ENCODE measurements around the gene PKP4.

Gene PKP4

GRCh38 chr2:158619496-158619895 is 162.7 kb downstream of the PKP4 start:
- in situ Hi-C loops (cut with MboI; ENCODE audit: low sequenced_read_pairs), result no loop called here
- Histone ChIP-seq H3K4me3 (no peak overlapping the region), H3K4me1 (no peaks in the 10 kb centered on the region), H3K36me3 (replicated peaks) (peaks cover 7% of the 10 kb centered on the region), H3K27me3 (ENCODE audit: low read depth) (no peaks in the 10 kb centered on the region), H3K9me3 (no peaks in the 10 kb centered on the region)
- no peak for DNase-seq (ENCODE audit: low spot score in 2 of 2)

DNA sequence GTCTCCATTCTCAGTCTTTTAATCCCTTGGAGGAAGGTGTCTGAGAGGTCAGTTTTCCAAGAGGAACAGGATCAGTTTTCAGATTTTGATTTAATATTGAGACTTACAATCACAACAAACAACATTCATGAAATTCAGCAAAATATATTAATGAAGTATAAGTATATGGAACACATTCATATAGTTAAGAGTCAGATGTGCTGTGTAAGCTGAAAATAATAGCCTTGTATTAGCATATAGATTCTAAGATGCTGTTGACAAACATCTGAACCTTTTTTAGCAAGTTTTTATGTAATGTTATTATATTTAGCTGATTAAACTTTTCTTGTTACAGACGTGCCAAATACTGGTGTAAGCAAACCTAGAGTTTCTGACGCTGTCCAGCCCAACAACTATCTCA is 163.9 kb downstream of the PKP4 start:
- in situ Hi-C loops (cut with MboI; ENCODE audit: low sequenced_read_pairs), result no loop called here

GRCh38 chr2:158624071-158624667 is 167.4 kb downstream of the PKP4 start:
- no peaks in the 10 kb centered on the region for H3K27me3 ChIP-seq (ENCODE audit: low read depth)
- peaks cover 16% of the 10 kb centered on the region for H3K36me3 ChIP-seq (replicated peaks)

More for the DNA sequence above, 163.9 kb downstream of the PKP4 start:
- Histone ChIP-seq H3K36me3 (replicated peaks) (peaks cover 12% of the 10 kb centered on the region), H3K4me3 (no peak overlapping the region), H3K27me3 (ENCODE audit: low read depth) (no peaks in the 10 kb centered on the region), H3K4me1 (no peaks in the 10 kb centered on the region), H3K9me3 (no peaks in the 10 kb centered on the region)
- DNase-seq (ENCODE audit: low spot score in 2 of 2), result no peak

GRCh38 chr2:158624961-158625360 is 168.2 kb downstream of the PKP4 start:
- in situ Hi-C loops (cut with MboI; ENCODE audit: low sequenced_read_pairs), result no loop called here
- no peak for DNase-seq (ENCODE audit: low spot score in 2 of 2)
- Histone ChIP-seq H3K9me3 (no peaks in the 10 kb centered on the region), H3K36me3 (replicated peaks) (peaks cover 16% of the 10 kb centered on the region), H3K4me1 (no peaks in the 10 kb centered on the region), H3K4me3 (no peak overlapping the region), H3K27me3 (ENCODE audit: low read depth) (no peaks in the 10 kb centered on the region)

More at GRCh38 chr2:158624071-158624667, 167.4 kb downstream of the PKP4 start:
- no peak for DNase-seq (ENCODE audit: low spot score in 2 of 2)
- in situ Hi-C loops (cut with MboI; ENCODE audit: low sequenced_read_pairs), result no loop called here
- Histone ChIP-seq H3K4me1 (no peaks in the 10 kb centered on the region), H3K4me3 (no peak overlapping the region), H3K9me3 (no peaks in the 10 kb centered on the region)

DNA sequence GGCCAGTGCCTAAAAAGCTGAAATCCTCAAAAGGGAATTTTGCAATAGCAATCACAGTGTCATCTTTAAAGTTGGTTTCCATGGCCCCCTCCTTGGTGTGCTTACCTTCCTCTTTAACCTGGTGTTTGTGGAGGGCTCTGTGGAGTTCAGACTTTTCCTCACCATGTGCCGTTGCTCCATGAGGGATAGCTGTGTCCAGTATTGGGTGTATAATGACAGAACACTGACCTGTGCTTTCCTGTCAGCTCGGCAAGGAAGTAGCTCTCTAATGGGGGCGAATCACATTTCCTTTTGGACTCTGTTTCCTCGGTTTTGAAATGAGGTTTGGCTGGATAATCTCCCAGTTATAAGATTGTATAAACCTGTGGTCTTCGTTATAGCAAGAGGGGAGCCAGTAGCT is 172.4 kb downstream of the PKP4 start:
- Histone ChIP-seq H3K4me1 (no peaks in the 10 kb centered on the region), H3K27me3 (ENCODE audit: low read depth) (no peaks in the 10 kb centered on the region), H3K9me3 (no peaks in the 10 kb centered on the region), H3K4me3 (no peak overlapping the region), H3K36me3 (replicated peaks) (peaks cover 26% of the 10 kb centered on the region)
- in situ Hi-C loops (cut with MboI; ENCODE audit: low sequenced_read_pairs), result no loop called here
- no peak for DNase-seq (ENCODE audit: low spot score in 2 of 2)

- DNase-seq (ENCODE audit: low spot score in 2 of 2), result no peak
- Histone ChIP-seq H3K9me3 (no peaks in the 10 kb centered on the region), H3K4me1 (no peaks in the 10 kb centered on the region), H3K4me3 (no peak overlapping the region), H3K27me3 (ENCODE audit: low read depth) (no peaks in the 10 kb centered on the region), H3K36me3 (replicated peaks) (peaks cover 26% of the 10 kb centered on the region)
- in situ Hi-C loops (cut with MboI; ENCODE audit: low sequenced_read_pairs), result no loop called here
Observed at GRCh38 chr2:158633261-158633660, 176.5 kb downstream of the PKP4 start.

- in situ Hi-C loops (cut with MboI; ENCODE audit: low sequenced_read_pairs), result no loop called here
- Histone ChIP-seq H3K4me3 (no peak overlapping the region), H3K4me1 (no peaks in the 10 kb centered on the region), H3K9me3 (no peaks in the 10 kb centered on the region), H3K36me3 (replicated peaks) (peaks cover 30% of the 10 kb centered on the region), H3K27me3 (ENCODE audit: low read depth) (no peaks in the 10 kb centered on the region)
- no peak for DNase-seq (ENCODE audit: low spot score in 2 of 2)
Observed at GRCh38 chr2:158634627-158635026, 177.9 kb downstream of the PKP4 start.

GRCh38 chr2:158635961-158636601 is 179.3 kb downstream of the PKP4 start:
- Histone ChIP-seq H3K36me3 (replicated peaks) (peaks cover 30% of the 10 kb centered on the region), H3K9me3 (no peaks in the 10 kb centered on the region), H3K4me1 (no peaks in the 10 kb centered on the region), H3K27me3 (ENCODE audit: low read depth) (no peaks in the 10 kb centered on the region), H3K4me3 (no peak overlapping the region)
- DNase-seq (ENCODE audit: low spot score in 2 of 2), result no peak
- in situ Hi-C loops (cut with MboI; ENCODE audit: low sequenced_read_pairs), result no loop called here

DNA sequence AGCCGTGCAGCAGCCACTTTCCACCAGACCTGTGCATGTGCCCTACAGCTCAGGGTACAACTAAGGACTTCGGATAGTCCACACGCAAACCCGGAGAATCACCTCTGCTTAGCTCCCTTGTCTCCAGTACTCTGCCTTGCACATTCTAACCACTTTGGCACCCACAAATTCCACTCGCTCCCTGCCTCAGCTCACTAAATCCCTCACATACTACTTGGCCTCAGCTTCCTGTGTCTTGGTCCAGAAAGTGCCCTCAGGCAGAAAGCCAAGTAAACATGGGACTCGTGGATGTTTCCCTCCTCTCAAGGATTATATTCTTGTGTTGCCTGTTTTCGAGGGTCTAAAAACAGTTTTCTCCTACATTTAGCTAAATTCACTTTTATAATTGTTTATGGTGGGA is 180.6 kb downstream of the PKP4 start:
- no peaks in the 10 kb centered on the region for H3K9me3 ChIP-seq
- no peak overlapping the region for H3K4me3 ChIP-seq
- no peak for DNase-seq (ENCODE audit: low spot score in 2 of 2)
- peaks cover 23% of the 10 kb centered on the region for H3K36me3 ChIP-seq (replicated peaks)
- in situ Hi-C loops (cut with MboI; ENCODE audit: low sequenced_read_pairs), result no loop called here
- no peaks in the 10 kb centered on the region for H3K4me1 ChIP-seq
- H3K27me3 ChIP-seq (ENCODE audit: low read depth), result no peaks in the 10 kb centered on the region

DNA sequence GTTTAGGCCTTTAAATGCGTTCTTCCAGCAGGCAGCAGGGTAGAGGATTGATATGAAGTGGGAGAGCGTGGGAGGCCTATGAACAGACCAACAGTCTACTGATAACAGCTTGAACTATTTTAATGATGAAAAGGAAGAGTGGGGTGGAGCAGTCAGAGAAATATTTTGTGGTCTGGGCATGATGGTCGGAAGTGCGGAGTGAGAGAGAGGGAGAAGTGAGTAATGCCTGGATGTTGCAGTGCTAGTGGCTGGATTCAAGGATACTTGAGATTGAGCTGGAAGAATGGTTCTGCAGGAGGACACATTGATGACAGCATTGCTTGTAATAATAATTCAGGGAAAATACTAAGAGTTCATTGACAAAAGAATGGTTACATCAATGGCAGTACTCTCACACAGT is 187.4 kb downstream of the PKP4 start:
- in situ Hi-C loops (cut with MboI; ENCODE audit: low sequenced_read_pairs), result no loop called here
- no peaks in the 10 kb centered on the region for H3K4me1 ChIP-seq
- no peaks in the 10 kb centered on the region for H3K9me3 ChIP-seq
- H3K27me3 ChIP-seq (ENCODE audit: low read depth), result no peaks in the 10 kb centered on the region
- no peaks in the 10 kb centered on the region; the same call in none of the 2 replicates for H3K36me3 ChIP-seq (replicated peaks)
- no peak overlapping the region for H3K4me3 ChIP-seq
- DNase-seq (ENCODE audit: low spot score in 2 of 2), result no peak

- DNase-seq (ENCODE audit: low spot score in 2 of 2), result no peak
- no peaks in the 10 kb centered on the region for H3K27me3 ChIP-seq (ENCODE audit: low read depth)
- no peak overlapping the region for H3K4me3 ChIP-seq
- H3K4me1 ChIP-seq, result no peaks in the 10 kb centered on the region
- in situ Hi-C loops (cut with MboI; ENCODE audit: low sequenced_read_pairs), result no loop called here
- H3K36me3 ChIP-seq (replicated peaks), result no peaks in the 10 kb centered on the region; the same call in none of the 2 replicates
- H3K9me3 ChIP-seq, result no peaks in the 10 kb centered on the region
Observed at GRCh38 chr2:158645299-158645698, 188.5 kb downstream of the PKP4 start.

DNA sequence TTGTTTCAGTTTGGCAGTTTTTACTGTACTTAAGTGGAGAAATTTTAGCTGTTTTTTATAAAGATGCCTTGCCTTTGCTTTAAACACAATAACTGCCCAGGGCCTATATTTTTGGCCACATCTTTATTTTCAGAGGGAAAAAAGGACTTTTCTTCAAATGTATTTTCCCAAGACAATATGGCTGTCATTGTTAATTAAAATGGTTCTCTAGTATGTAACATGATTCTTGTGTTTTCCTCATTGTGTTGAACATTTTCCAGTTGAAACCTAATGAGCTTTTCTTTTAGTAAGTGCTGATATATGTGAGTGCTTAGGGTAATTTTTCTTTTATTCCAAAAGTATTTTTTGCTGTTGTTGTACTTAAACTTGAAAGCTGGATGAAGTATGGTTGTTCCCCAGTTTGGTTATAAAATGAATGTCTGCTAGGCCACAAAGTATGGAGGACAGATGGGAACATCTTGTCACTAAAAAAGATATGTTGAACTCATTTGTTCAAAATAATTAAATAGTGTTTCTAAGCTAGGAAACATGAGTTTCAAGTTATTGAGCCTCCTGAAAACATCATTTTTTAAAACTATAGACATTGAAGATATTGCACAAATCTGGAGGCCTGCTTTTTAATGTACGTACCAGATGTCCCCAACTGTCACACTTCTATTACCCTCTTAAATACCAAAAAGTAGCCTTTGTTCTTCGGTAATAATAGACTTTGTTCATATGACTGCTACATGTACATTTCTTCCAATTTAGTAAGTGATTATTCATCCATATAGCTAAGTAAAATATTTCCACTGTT is 190.9 kb downstream of the PKP4 start:
- Histone ChIP-seq H3K4me1 (no peaks in the 10 kb centered on the region), H3K4me3 (no peak overlapping the region), H3K9me3 (no peaks in the 10 kb centered on the region), H3K27me3 (ENCODE audit: low read depth) (no peaks in the 10 kb centered on the region), H3K36me3 (replicated peaks) (no peaks in the 10 kb centered on the region; the same call in 1 of the 2 replicates)
- DNase-seq (ENCODE audit: low spot score in 2 of 2), result no peak
- in situ Hi-C loops (cut with MboI; ENCODE audit: low sequenced_read_pairs), result no loop called here

GRCh38 chr2:158649846-158650245 is 193.1 kb downstream of the PKP4 start:
- H3K9me3 ChIP-seq, result no peaks in the 10 kb centered on the region
- H3K36me3 ChIP-seq (replicated peaks), result no peaks in the 10 kb centered on the region; the same call in 1 of the 2 replicates
- H3K4me1 ChIP-seq, result no peaks in the 10 kb centered on the region
- H3K4me3 ChIP-seq, result no peak overlapping the region
- in situ Hi-C loops (cut with MboI; ENCODE audit: low sequenced_read_pairs), result no loop called here
- H3K27me3 ChIP-seq (ENCODE audit: low read depth), result no peaks in the 10 kb centered on the region
- no peak for DNase-seq (ENCODE audit: low spot score in 2 of 2)
